MM.1S (cell line): Measurements from ENCODE around the gene OSBPL10.

Experiments used
- DNase-seq: peaks from one replicate; pipeline ENCODE4 v3.0.0-alpha.2; 2015
- H2AFZ ChIP-seq: fragments of 300-600 bp; sonication (generic); 2 replicates; pipeline ENCODE4 v1.6.0; 2016; ENCODE audit warnings: antibody characterized with exemption, low read length
- H3F3A ChIP-seq: fragments of 300-600 bp; sonication (generic); 2 replicates; pipeline ENCODE4 v1.6.1; 2016; ENCODE audit warnings: mild to moderate bottlenecking, antibody characterized with exemption, low read length, moderate library complexity, mixed read lengths; ENCODE audit not compliant: insufficient read depth
- H3K27ac ChIP-seq: fragments of 300-600 bp; sonication (generic); 2 replicates; pipeline ENCODE4 v1.5.1; 2016; ENCODE audit warnings: mild to moderate bottlenecking, low read length
- H3K27me3 ChIP-seq: fragments of 300-600 bp; sonication (generic); replicated peaks from 2 replicates; pipeline ENCODE4 v1.6.0; 2016; ENCODE audit warnings: low read length; ENCODE audit not compliant: insufficient read depth
- H3K36me3 ChIP-seq: fragments of 300-600 bp; sonication (generic); replicated peaks from 2 replicates; pipeline ENCODE4 v1.6.1; 2016; ENCODE audit warnings: mild to moderate bottlenecking, low read length, mixed read lengths; ENCODE audit not compliant: insufficient read depth
- H3K4me1 ChIP-seq: fragments of 300-600 bp; sonication (generic); 2 replicates; pipeline ENCODE4 v1.6.1; 2016; ENCODE audit warnings: low read length, mixed read lengths
- H3K4me2 ChIP-seq: fragments of 300-600 bp; sonication (generic); 2 replicates; pipeline ENCODE4 v1.6.0; 2016; ENCODE audit warnings: low read depth, low read length
- H3K4me3 ChIP-seq: fragments of 300-600 bp; sonication (generic); 2 replicates; pipeline ENCODE4 v1.5.1; 2016; ENCODE audit warnings: low read length, mixed read lengths
- H3K79me2 ChIP-seq: fragments of 300-600 bp; sonication (generic); 2 replicates; pipeline ENCODE4 v1.6.1; 2016; ENCODE audit warnings: mixed run types, low read length, mixed read lengths
- H3K9ac ChIP-seq: fragments of 300-600 bp; sonication (generic); 2 replicates; pipeline ENCODE4 v1.6.1; 2016; ENCODE audit warnings: low read length, mixed read lengths
- H3K9me2 ChIP-seq: fragments of 300-600 bp; sonication (generic); replicated peaks from 2 replicates; pipeline ENCODE4 v1.6.1; 2016; ENCODE audit warnings: mild to moderate bottlenecking, low read length, mixed read lengths; ENCODE audit not compliant: insufficient read depth
- H3K9me3 ChIP-seq: fragments of 300-600 bp; sonication (generic); replicated peaks from 2 replicates; pipeline ENCODE4 v1.6.1; 2016; ENCODE audit warnings: mild to moderate bottlenecking, low read length, mixed read lengths; ENCODE audit not compliant: insufficient read depth
- H4K20me1 ChIP-seq: fragments of 300-600 bp; sonication (generic); 2 replicates; pipeline ENCODE4 v1.6.1; 2016; ENCODE audit warnings: mild to moderate bottlenecking, low read length, moderate library complexity, mixed read lengths; ENCODE audit not compliant: insufficient read depth
- EZH2 ChIP-seq: fragments of 300-600 bp; sonication (generic); optimal IDR thresholded peaks from 2 replicates; pipeline ENCODE3; 2017; ENCODE audit warnings: low read depth, mild to moderate bottlenecking, antibody characterized with exemption, low read length, mixed read lengths
- EZH2phosphoT487 ChIP-seq: fragments of 300-600 bp; sonication (generic); IDR thresholded peaks from 2 replicates; pipeline ENCODE4 v1.6.1; 2018; ENCODE audit warnings: antibody characterized with exemption, low read length
- TF ChIP-seq, protein P1 (sequence below): fragments of 300-600 bp; sonication (generic); IDR thresholded peaks from 2 replicates; pipeline ENCODE4 v1.5.1; 2016; ENCODE audit warnings: antibody characterized with exemption, low read length, mixed read lengths

OSBPL10 gene

DNA sequence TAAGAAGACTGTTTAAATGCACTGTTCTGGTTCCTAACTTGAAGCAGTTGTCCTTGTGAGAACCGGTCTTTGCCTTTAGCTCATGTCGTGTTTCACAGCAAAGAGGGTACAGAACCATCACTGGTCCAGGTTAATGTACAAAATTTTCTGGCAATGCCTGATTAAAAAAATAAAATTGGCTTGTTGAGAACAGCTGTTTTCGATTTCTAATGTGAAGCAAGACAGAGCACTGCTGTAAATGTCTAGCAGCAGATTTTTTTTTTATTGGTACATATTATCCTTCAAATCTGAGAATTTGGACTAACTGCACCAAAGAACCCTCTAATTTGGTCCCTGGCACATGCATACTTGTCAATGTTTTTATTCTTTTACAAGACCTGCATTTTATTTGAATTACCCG, 345.0 kb downstream of the OSBPL10 start:
- no peak overlapping the region for H3K4me2 ChIP-seq

DNA sequence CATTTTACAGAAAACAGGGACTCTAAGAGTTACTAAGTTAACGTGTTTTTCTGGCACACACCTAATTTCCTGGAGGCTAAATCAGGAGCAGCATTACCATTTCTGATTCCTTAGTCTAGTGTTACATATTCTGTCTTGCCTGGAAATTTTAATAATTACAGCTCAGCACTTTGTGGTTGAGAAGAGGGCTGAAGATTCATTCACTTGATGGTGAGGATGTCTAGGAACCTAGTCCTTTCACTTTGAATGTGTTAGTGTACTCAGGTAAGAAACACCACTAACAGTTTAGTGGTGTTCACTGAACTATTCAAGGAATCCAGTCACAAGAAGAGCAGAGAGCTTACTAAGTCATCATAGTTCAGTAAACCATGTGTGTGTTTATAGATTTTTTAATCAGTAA, 345.5 kb downstream of the OSBPL10 start:
- Histone ChIP-seq H3K79me2 (no peaks in the 10 kb centered on the region), H3K27ac (no peak overlapping the region), H3K4me2 (no peak overlapping the region), H3F3A (no peaks in the 10 kb centered on the region), H3K9me3 (no peaks in the 10 kb centered on the region), H2AFZ (no peak overlapping the region), H3K4me3 (no peak overlapping the region), H3K9me2 (no peaks in the 10 kb centered on the region), H4K20me1 (no peaks in the 10 kb centered on the region), H3K36me3 (0 out of 2 replicates have a peak, but pooled peaks cover 3% of the 10 kb centered on the region), H3K9ac (no peak overlapping the region), H3K27me3 (no peaks in the 10 kb centered on the region), H3K4me1 (no peaks in the 10 kb centered on the region)
- no peak for DNase-seq
- no peak for TF ChIP-seq EZH2
- TF ChIP-seq, protein P1, sequence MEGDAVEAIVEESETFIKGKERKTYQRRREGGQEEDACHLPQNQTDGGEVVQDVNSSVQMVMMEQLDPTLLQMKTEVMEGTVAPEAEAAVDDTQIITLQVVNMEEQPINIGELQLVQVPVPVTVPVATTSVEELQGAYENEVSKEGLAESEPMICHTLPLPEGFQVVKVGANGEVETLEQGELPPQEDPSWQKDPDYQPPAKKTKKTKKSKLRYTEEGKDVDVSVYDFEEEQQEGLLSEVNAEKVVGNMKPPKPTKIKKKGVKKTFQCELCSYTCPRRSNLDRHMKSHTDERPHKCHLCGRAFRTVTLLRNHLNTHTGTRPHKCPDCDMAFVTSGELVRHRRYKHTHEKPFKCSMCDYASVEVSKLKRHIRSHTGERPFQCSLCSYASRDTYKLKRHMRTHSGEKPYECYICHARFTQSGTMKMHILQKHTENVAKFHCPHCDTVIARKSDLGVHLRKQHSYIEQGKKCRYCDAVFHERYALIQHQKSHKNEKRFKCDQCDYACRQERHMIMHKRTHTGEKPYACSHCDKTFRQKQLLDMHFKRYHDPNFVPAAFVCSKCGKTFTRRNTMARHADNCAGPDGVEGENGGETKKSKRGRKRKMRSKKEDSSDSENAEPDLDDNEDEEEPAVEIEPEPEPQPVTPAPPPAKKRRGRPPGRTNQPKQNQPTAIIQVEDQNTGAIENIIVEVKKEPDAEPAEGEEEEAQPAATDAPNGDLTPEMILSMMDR = no peak
- no peak for TF ChIP-seq EZH2phosphoT487

More for the DNA sequence above, 345.0 kb downstream of the OSBPL10 start:
- Histone ChIP-seq H3K4me3 (no peak overlapping the region), H3K27ac (no peak overlapping the region), H3F3A (no peaks in the 10 kb centered on the region), H3K27me3 (no peaks in the 10 kb centered on the region), H3K9me2 (no peaks in the 10 kb centered on the region), H2AFZ (no peak overlapping the region), H3K9ac (no peak overlapping the region), H4K20me1 (no peaks in the 10 kb centered on the region), H3K4me1 (no peaks in the 10 kb centered on the region), H3K9me3 (no peaks in the 10 kb centered on the region), H3K79me2 (no peaks in the 10 kb centered on the region), H3K36me3 (0 out of 2 replicates have a peak, but pooled peaks cover 3% of the 10 kb centered on the region)
- DNase-seq = no peak
- TF ChIP-seq, protein P1 = no peak
- TF ChIP-seq EZH2phosphoT487 (no peak), EZH2 (no peak)

DNA sequence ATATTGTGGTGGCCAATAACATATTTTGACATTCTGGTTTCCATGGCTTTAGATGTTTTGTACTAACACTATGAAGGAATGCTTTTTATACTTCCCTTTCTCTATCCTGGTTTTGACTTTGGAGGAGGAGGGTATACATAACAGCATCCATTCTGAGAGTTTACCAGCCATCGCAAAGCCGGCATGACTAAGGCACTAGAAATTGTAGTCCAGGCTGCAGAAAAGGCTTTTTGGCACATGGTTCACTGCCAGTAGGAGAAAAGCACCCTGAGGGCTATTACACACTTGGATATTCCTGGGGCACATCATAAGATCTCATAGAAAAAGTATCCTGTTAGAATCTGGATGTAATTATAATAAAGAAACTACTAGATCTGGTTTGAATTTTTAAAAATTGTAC, 346.6 kb downstream of the OSBPL10 start:
- no peaks in the 10 kb centered on the region for H3F3A ChIP-seq
- H3K4me2 ChIP-seq = no peak overlapping the region
- H3K27me3 ChIP-seq = no peaks in the 10 kb centered on the region
- 0 out of 2 replicates have a peak, but pooled peaks cover 3% of the 10 kb centered on the region for H3K36me3 ChIP-seq
- H3K4me1 ChIP-seq = no peaks in the 10 kb centered on the region
- H3K9ac ChIP-seq = no peak overlapping the region
- no peaks in the 10 kb centered on the region for H3K79me2 ChIP-seq
- no peaks in the 10 kb centered on the region for H3K9me3 ChIP-seq
- TF ChIP-seq, protein P1 = no peak
- TF ChIP-seq EZH2 = no peak
- TF ChIP-seq EZH2phosphoT487 = no peak
- no peaks in the 10 kb centered on the region for H4K20me1 ChIP-seq
- H3K9me2 ChIP-seq = no peaks in the 10 kb centered on the region
- H3K4me3 ChIP-seq = no peak overlapping the region
- no peak overlapping the region for H2AFZ ChIP-seq
- H3K27ac ChIP-seq = no peak overlapping the region
- no peak for DNase-seq
